ENCODE data around the gene PXMP4.
A peak's percentile ranks its signal among the peaks of the same experiment; 100 is the strongest.

The PXMP4 gene

GRCh38 chr20:33669873-33670640 is 50.1 kb downstream of the PXMP4 start:
- DNase-seq (ENCODE audit: low read depth) = no peak

GRCh38 chr20:33669224-33669623 is 50.9 kb downstream of the PXMP4 start:
- no peak for DNase-seq (ENCODE audit: low read depth)

GRCh38 chr20:33668466-33669155 is 51.5 kb downstream of the PXMP4 start:
- DNase-seq (ENCODE audit: low read depth) = no peak

- DNase-seq (ENCODE audit: low read depth) = peak; percentile 59
These were observed 52.2 kb downstream of the PXMP4 start for GRCh38 chr20:33667676-33668465.

- peak; percentile 38 for DNase-seq (ENCODE audit: low read depth)
These were observed 52.9 kb downstream of the PXMP4 start for GRCh38 chr20:33667245-33667675.

GRCh38 chr20:33666293-33667244 is 53.5 kb downstream of the PXMP4 start, which contains the start of gene ACTL10:
TSS of gene ACTL10 (plus strand) at chr20:33666943. CDS start at chr20:33667498, 555 bp downstream.
- DNase-seq (ENCODE audit: low read depth) = peak; percentile 69

GRCh38 chr20:33664762-33665144 is 55.4 kb downstream of the PXMP4 start:
- no peak for DNase-seq (ENCODE audit: low read depth)

- no peak for DNase-seq (ENCODE audit: low read depth)
These were observed 55.9 kb downstream of the PXMP4 start for GRCh38 chr20:33664085-33664761.

GRCh38 chr20:33663161-33664084 is 56.7 kb downstream of the PXMP4 start:
- DNase-seq (ENCODE audit: low read depth) = peak; percentile 72

- no peak for DNase-seq (ENCODE audit: low read depth)
These were observed 57.9 kb downstream of the PXMP4 start, which contains the start of gene C20orf144 for GRCh38 chr20:33662172-33662571. TSS of gene C20orf144 (plus strand) at chr20:33662327. CDS start at chr20:33662346, 19 bp downstream.

- no peak for DNase-seq (ENCODE audit: low read depth)
These were observed 59.4 kb downstream of the PXMP4 start for GRCh38 chr20:33660685-33661058.

GRCh38 chr20:33660035-33660684 is 60.0 kb downstream of the PXMP4 start:
- no peak for DNase-seq (ENCODE audit: low read depth)

- no peak for DNase-seq (ENCODE audit: low read depth)
These were observed 60.6 kb downstream of the PXMP4 start for GRCh38 chr20:33659341-33660034.

GRCh38 chr20:33658929-33659328 is 61.2 kb downstream of the PXMP4 start:
- no peak for DNase-seq (ENCODE audit: low read depth)

- no peak for DNase-seq (ENCODE audit: low read depth)
These were observed 61.6 kb downstream of the PXMP4 start for GRCh38 chr20:33658510-33658909.

- no peak for DNase-seq (ENCODE audit: low read depth)
These were observed 62.4 kb downstream of the PXMP4 start for GRCh38 chr20:33657704-33658095.

GRCh38 chr20:33656783-33657703 is 63.1 kb downstream of the PXMP4 start:
- DNase-seq (ENCODE audit: low read depth) = no peak

Data from stimulated activated CD8-positive, alpha-beta memory T cell treated with anti-CD3 and anti-CD28 coated beads, Interleukin-12 subunit alpha, Interleukin-12 subunit beta, amount 100 ng/mL, for 4 hours (primary cell).